ENCODE measurements around the gene ANKS1A. TPM values are rescaled to one million over a fixed set of nuclear protein-coding genes. Genes with fewer than 3 reads are reported as not detected.

The ANKS1A gene
- total RNA-seq, 1 donor from 2014 or later = 48.1 TPM

DNA sequence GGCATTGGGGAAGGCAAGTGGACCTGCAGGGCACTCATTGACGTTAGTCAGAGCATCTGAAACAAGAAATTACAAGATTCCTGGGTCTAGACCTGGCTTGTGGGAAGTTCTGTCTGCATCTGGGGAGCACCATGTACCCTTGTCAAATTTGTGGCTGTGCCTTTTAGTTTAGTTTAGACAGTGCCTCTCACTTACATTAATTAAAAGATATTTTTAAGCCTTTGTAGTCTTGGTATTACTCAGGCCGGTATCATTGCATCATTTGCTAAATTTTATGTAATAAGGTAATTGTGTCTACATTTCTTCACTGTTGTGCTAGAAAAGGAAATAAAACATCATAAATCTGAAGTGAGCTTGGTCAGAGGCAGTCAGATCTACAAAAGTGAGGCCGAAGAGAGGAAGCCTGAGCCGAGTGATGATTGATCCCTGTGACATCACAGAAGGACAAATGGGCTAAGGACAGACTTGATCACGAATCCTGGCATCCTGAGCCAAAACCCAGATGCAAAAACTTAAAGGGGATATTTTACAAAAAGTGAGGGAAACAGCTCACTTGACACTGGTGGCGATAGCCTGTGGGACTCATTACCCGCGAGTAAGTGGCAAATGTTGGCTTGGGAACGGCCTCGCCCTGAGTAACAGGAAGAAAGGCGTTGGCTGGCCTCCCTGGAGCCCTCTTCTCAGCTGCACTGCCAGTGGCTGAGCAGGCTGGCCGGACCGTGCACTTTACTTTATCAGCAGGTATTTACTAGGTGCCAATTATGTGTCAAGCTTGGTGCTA lies 145.5 kb downstream of the ANKS1A start:
- Histone ChIP-seq H3K36me3 (peaks cover 8% of the 10 kb centered on the region), H3K4me3 (no peak overlapping the region), H3K9me3 (no peaks in the 10 kb centered on the region), H3K4me1 (peaks cover 52% of the 10 kb centered on the region), H3K27me3 (ENCODE audit: low read depth) (no peaks in the 10 kb centered on the region), H3K27ac (peak overlapping the region; percentile 80)
- DNase-seq (peak; percentile 92), ATAC-seq (peak; percentile 90 to 93)
- intact Hi-C loops (cut with DNase I) = no loop called here
- TF ChIP-seq, protein P1, sequence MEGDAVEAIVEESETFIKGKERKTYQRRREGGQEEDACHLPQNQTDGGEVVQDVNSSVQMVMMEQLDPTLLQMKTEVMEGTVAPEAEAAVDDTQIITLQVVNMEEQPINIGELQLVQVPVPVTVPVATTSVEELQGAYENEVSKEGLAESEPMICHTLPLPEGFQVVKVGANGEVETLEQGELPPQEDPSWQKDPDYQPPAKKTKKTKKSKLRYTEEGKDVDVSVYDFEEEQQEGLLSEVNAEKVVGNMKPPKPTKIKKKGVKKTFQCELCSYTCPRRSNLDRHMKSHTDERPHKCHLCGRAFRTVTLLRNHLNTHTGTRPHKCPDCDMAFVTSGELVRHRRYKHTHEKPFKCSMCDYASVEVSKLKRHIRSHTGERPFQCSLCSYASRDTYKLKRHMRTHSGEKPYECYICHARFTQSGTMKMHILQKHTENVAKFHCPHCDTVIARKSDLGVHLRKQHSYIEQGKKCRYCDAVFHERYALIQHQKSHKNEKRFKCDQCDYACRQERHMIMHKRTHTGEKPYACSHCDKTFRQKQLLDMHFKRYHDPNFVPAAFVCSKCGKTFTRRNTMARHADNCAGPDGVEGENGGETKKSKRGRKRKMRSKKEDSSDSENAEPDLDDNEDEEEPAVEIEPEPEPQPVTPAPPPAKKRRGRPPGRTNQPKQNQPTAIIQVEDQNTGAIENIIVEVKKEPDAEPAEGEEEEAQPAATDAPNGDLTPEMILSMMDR (IDR thresholded peaks at IDR 0.05) = no peak

DNA sequence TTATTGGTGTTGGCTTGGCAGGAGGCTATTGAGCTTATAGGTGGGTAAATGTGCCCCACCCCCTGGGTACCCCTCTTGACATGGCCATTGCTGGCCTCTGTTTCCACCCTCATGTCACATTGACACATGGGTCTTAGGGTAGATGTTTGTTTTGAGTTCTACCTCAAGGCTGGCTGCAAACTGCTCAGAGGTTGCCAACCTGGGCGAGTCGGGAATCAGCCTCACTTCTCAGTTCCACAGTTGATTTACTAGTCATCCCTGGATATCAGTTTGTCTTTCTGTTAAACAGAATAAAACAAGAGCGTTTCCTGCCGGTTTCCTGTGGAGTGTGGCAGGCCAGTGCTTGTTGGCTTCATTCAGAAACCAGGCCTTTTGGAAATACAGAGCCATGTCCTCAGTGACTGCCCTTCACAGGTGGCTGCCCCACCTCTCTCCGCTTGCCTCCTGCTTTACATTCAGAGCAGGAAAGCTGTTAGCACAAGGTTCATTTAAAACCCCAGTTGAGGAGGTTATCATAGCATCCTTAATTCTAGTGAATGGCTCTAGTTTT lies 146.5 kb downstream of the ANKS1A start:
- TF ChIP-seq, protein P1 (IDR thresholded peaks at IDR 0.05) = no peak
- ATAC-seq (no peak), DNase-seq (no peak)
- H3K4me3 ChIP-seq = no peak overlapping the region
- no peaks in the 10 kb centered on the region for H3K9me3 ChIP-seq
- no peaks in the 10 kb centered on the region for H3K27me3 ChIP-seq (ENCODE audit: low read depth)
- H3K4me1 ChIP-seq = peaks cover 52% of the 10 kb centered on the region
- peaks cover 8% of the 10 kb centered on the region for H3K36me3 ChIP-seq
- peak overlapping the region; percentile 80 for H3K27ac ChIP-seq
- intact Hi-C loops (cut with DNase I) = no loop called here

DNA sequence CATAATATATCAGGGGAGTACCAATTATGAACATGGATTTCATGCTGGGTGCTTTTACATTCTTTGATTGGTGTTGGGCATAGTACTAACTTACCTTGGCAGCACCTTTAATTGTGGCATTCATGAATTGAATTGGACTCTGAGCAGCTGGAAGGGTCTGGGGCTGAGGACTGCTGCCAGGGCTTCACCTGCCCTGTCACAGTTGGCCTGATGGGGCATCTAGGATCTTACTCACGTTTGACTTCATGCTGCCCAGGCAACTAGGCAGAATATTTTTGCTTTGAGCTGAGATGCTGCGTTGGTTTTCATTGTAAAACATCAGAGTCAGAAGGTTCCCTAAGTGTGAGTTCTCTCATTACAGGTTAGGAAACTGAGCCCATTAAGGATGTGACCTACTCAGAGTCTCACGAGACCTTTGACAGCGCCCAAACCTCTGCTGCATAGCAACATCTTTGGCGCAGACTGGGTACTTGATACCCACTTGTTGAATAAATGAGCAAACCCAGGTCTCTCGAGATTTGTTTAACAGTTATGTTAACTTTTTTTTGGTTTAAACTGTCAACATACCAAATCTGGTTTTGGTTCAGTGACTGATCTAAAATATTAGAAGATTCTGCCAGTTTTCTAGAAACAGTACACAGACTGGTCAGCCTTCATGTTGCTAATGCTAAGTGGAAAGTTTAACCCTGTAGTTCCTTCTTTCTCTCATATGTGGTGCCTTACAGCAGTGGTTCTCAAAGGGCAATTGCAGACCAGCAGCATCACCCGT lies 147.2 kb downstream of the ANKS1A start:
- intact Hi-C loops (cut with DNase I) = no loop called here
- Histone ChIP-seq H3K4me1 (peaks cover 57% of the 10 kb centered on the region), H3K9me3 (no peaks in the 10 kb centered on the region), H3K4me3 (no peak overlapping the region), H3K27ac (peak overlapping the region; percentile 80), H3K36me3 (peaks cover 6% of the 10 kb centered on the region), H3K27me3 (ENCODE audit: low read depth) (no peaks in the 10 kb centered on the region)
- ATAC-seq (peak; percentile 63 to 64), DNase-seq (no peak)
- TF ChIP-seq, protein P1 (IDR thresholded peaks at IDR 0.05) = no peak

DNA sequence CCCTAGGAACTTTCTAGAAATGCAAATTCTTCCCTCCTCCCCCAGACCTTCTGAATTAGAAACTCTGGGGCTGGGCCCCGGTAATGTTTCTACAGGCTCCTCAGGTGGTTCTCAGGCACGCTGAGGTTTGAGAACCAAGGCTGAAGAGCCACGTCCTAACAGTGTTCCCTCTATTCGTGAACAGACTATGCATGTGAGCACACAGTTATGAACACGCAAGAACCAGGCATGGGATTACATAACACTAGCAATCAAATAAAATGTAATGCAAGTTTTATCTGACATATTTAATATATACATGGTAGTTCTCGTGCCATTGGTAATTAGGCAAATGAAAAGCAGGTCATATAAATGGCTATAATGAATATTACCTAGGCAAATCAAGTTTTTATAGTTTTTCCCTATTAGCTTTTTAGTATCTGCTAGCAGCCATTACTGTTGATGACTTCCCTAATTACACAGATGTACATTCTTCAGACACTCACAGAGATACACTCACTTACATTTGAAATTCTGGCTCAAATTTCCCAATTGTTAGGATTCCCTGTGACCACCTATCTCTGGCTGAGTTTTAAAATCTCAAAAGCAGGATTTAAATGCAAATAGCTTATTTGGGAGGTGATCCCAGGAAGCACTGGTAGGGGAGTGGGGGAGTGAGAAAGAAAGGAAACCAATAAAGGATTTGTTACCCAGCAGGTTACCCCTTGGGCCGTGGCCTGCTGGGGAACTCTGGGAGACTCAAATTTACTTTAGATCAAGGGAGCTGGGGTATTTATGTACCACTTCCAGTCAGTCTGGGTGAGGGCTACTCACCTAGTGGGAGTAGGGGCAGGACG lies 148.0 kb downstream of the ANKS1A start:
- DNase-seq (no peak), ATAC-seq (no peak)
- Histone ChIP-seq H3K9me3 (no peaks in the 10 kb centered on the region), H3K4me1 (peaks cover 63% of the 10 kb centered on the region), H3K36me3 (peaks cover 9% of the 10 kb centered on the region), H3K4me3 (no peak overlapping the region), H3K27me3 (ENCODE audit: low read depth) (no peaks in the 10 kb centered on the region), H3K27ac (peak overlapping the region; percentile 80)
- TF ChIP-seq, protein P1 (IDR thresholded peaks at IDR 0.05) = no peak
- intact Hi-C loops (cut with DNase I) = no loop called here

DNA sequence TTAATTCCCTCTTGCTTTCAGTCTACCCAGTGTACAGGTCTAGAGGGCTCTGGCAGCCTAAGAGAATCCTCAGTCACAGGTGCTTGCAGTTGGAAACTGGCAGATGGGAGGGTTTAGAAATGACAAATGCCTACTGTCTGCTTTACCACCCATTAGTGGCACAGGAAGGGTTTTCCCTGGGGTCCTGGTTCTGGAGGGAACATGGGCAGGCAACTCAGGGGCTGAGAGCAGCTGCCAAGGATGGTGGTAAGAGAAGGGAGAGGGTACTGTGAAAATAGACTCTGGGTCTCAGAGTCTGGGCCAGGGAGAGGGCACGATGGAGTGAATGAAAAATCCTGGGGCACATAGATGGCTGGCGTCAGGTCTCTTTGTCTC lies 148.6 kb downstream of the ANKS1A start:
- H3K4me3 ChIP-seq = no peak overlapping the region
- DNase-seq (no peak), ATAC-seq (no peak)
- peak overlapping the region; percentile 5 for H3K27ac ChIP-seq
- peaks cover 66% of the 10 kb centered on the region for H3K4me1 ChIP-seq
- no peaks in the 10 kb centered on the region for H3K9me3 ChIP-seq
- TF ChIP-seq, protein P1 (IDR thresholded peaks at IDR 0.05) = no peak
- H3K36me3 ChIP-seq = peaks cover 13% of the 10 kb centered on the region
- H3K27me3 ChIP-seq (ENCODE audit: low read depth) = no peaks in the 10 kb centered on the region
- intact Hi-C loops (cut with DNase I) = no loop called here
